Colon (tissue), 2 donors: ENCODE data around the gene CGN.

ENCODE experiments used
- FAIRE-seq: peaks from 2 replicates; lab custom pipeline; 2012; peaks lifted over from hg19 to GRCh38; lab: Jason Lieb, UNC
- donor health status: control.
- donor health status: control.

CGN gene

GRCh38 chr1:151523326-151523725 is 12.1 kb downstream of the CGN start:
- no peak for FAIRE-seq

- FAIRE-seq: no peak
Observed at GRCh38 chr1:151524736-151525135, 13.5 kb downstream of the CGN start.

- FAIRE-seq: no peak
Observed at GRCh38 chr1:151526735-151527525, 15.7 kb downstream of the CGN start.

- FAIRE-seq: no peak
Observed at GRCh38 chr1:151529211-151529702, 18.1 kb downstream of the CGN start.

GRCh38 chr1:151529781-151530180 is 18.6 kb downstream of the CGN start:
- no peak for FAIRE-seq

GRCh38 chr1:151530461-151530860 is 19.3 kb downstream of the CGN start:
- no peak for FAIRE-seq

GRCh38 chr1:151533870-151534269 is 22.7 kb downstream of the CGN start:
- FAIRE-seq: no peak

GRCh38 chr1:151534662-151535278 is 23.6 kb downstream of the CGN start:
- no peak for FAIRE-seq

- no peak for FAIRE-seq
Observed at GRCh38 chr1:151535326-151536271, 24.4 kb downstream of the CGN start.

- no peak for FAIRE-seq
Observed at GRCh38 chr1:151536499-151536898, 25.3 kb downstream of the CGN start.

- FAIRE-seq: no peak
Observed at GRCh38 chr1:151537112-151537511, 25.9 kb downstream of the CGN start.

GRCh38 chr1:151539321-151540020 is 28.3 kb downstream of the CGN start:
- no peak for FAIRE-seq

- FAIRE-seq: no peak
Observed at GRCh38 chr1:151540021-151540981, 29.1 kb downstream of the CGN start, which contains the start of gene TUFT1. Gene TUFT1 (plus strand): TSS chr1:151540309. CDS start chr1:151540367, 58 bp downstream.

GRCh38 chr1:151540982-151541377 is 29.8 kb downstream of the CGN start:
- FAIRE-seq: no peak

GRCh38 chr1:151541752-151542151 is 30.6 kb downstream of the CGN start:
- no peak for FAIRE-seq

GRCh38 chr1:151542710-151543129 is 31.5 kb downstream of the CGN start:
- FAIRE-seq: no peak

GRCh38 chr1:151545542-151545941 is 34.4 kb downstream of the CGN start:
- FAIRE-seq: no peak

- FAIRE-seq: no peak
Observed at GRCh38 chr1:151546011-151546925, 35.1 kb downstream of the CGN start.

- FAIRE-seq: no peak
Observed at GRCh38 chr1:151547119-151547899, 36.1 kb downstream of the CGN start.
